GM18951 (cell line): ENCODE data around the gene SEMA3A.

ENCODE experiments used
- POLR2A ChIP-seq: IDR thresholded peaks from 4 replicates; pipeline ENCODE4 v1.6.1; 2011; ENCODE audit warnings: mild to moderate bottlenecking; ENCODE audit not compliant: insufficient read length, insufficient read depth; ENCODE audit errors: extremely low read depth
- in situ Hi-C: fragments of 300-500 bp; cut with MboI; formaldehyde crosslinking; loops from one replicate; pipeline ENCODE4 v1.12.0; 2022; ENCODE audit warnings: low sequenced_read_pairs, mixed read lengths, inconsistent platforms; ENCODE audit not compliant: unreplicated experiment

The SEMA3A gene

GRCh38 chr7:83908526-83908925 is 286.1 kb downstream of the SEMA3A start:
- in situ Hi-C loops: no loop called here
- no peak for TF ChIP-seq POLR2A
